ENCODE data around the gene SPEN. TPM values are rescaled to one million over a fixed set of nuclear protein-coding genes. Genes with fewer than 3 reads are reported as not detected.

SPEN gene
- total RNA-seq, 4 donors from 2014 or later, result 34.6 to 49.9 (median 44.7) TPM

GRCh38 chr1:15931884-15932283, 84.4 kb downstream of the SPEN start:
- no peak for DNase-seq (ENCODE audit: extremely low spot score)

GRCh38 chr1:15932612-15933011, 85.1 kb downstream of the SPEN start:
- intact Hi-C loops (cut with DNase I), result no loop called here
- Histone ChIP-seq H3K4me1 (peaks cover 0 to 21% (median 14%) of the 10 kb centered on the region in 4 donors), H3K4me3 (no peak overlapping the region), H3K36me3 (peaks cover 74 to 100% (median 98%) of the 10 kb centered on the region in 4 donors), H3K27ac (replicated peaks in 1 of 4) (no peak overlapping the region), H3K27me3 (no peaks in the 10 kb centered on the region), H3K9me3 (no peaks in the 10 kb centered on the region)
- no peak for TF ChIP-seq POLR2A (IDR thresholded peaks at IDR 0.05; ENCODE audit: low read depth)
- no peak for TF ChIP-seq EP300 (IDR thresholded peaks at IDR 0.05)
- TF ChIP-seq CTCF (IDR thresholded peaks at IDR 0.05), result no peak
- TF ChIP-seq POLR2AphosphoS5 (IDR thresholded peaks at IDR 0.05), result no peak
- DNase-seq (ENCODE audit: extremely low spot score), result no peak
- 96% methylated on average over 8 of the region's 9 CpGs for WGBS

More at GRCh38 chr1:15931884-15932283, 84.4 kb downstream of the SPEN start:
- Histone ChIP-seq H3K27me3 (no peaks in the 10 kb centered on the region), H3K4me1 (peaks cover 0 to 15% (median 12%) of the 10 kb centered on the region in 4 donors), H3K4me3 (no peak overlapping the region), H3K36me3 (peaks cover 68 to 99% (median 93%) of the 10 kb centered on the region in 4 donors), H3K27ac (replicated peaks in 1 of 4) (no peak overlapping the region), H3K9me3 (no peaks in the 10 kb centered on the region)
- TF ChIP-seq POLR2AphosphoS5 (IDR thresholded peaks at IDR 0.05) (no peak), POLR2A (IDR thresholded peaks at IDR 0.05; ENCODE audit: low read depth) (no peak), EP300 (IDR thresholded peaks at IDR 0.05) (no peak), CTCF (IDR thresholded peaks at IDR 0.05) (no peak)
- 94% methylated on average over 19 of the region's 19 CpGs for WGBS
- intact Hi-C loops (cut with DNase I), result no loop called here

- H3K36me3 ChIP-seq, result peaks cover 69 to 100% (median 99%) of the 10 kb centered on the region in 4 donors
- TF ChIP-seq EP300 (IDR thresholded peaks at IDR 0.05), result no peak
- no peak for TF ChIP-seq POLR2AphosphoS5 (IDR thresholded peaks at IDR 0.05)
- no peak for TF ChIP-seq POLR2A (IDR thresholded peaks at IDR 0.05; ENCODE audit: low read depth)
- no peaks in the 10 kb centered on the region for H3K9me3 ChIP-seq
- H3K27ac ChIP-seq (replicated peaks in 1 of 4), result no peak overlapping the region
- no peak overlapping the region for H3K4me3 ChIP-seq
- 97% methylated on average over 4 of the region's 5 CpGs for WGBS
- peaks cover 0 to 29% (median 15%) of the 10 kb centered on the region in 4 donors for H3K4me1 ChIP-seq
- DNase-seq (ENCODE audit: extremely low spot score), result no peak
- intact Hi-C loops (cut with DNase I), result no loop called here
- H3K27me3 ChIP-seq, result no peaks in the 10 kb centered on the region
Measured at GRCh38 chr1:15933684-15934083, 86.2 kb downstream of the SPEN start.

GRCh38 chr1:15934211-15935055, 86.9 kb downstream of the SPEN start:
- Histone ChIP-seq H3K4me3 (no peak overlapping the region), H3K27ac (replicated peaks in 1 of 4) (no peak overlapping the region), H3K4me1 (peaks cover 0 to 29% (median 15%) of the 10 kb centered on the region in 4 donors), H3K9me3 (no peaks in the 10 kb centered on the region), H3K36me3 (peaks cover 62 to 100% (median 99%) of the 10 kb centered on the region in 4 donors), H3K27me3 (no peaks in the 10 kb centered on the region)
- TF ChIP-seq POLR2AphosphoS5 (IDR thresholded peaks at IDR 0.05) (no peak), CTCF (IDR thresholded peaks at IDR 0.05) (no peak), POLR2A (IDR thresholded peaks at IDR 0.05; ENCODE audit: low read depth) (no peak), EP300 (IDR thresholded peaks at IDR 0.05) (no peak)
- intact Hi-C loops (cut with DNase I), result no loop called here
- 85% methylated on average over 22 of the region's 42 CpGs for WGBS
- DNase-seq (ENCODE audit: extremely low spot score), result no peak

Measured in esophagus muscularis mucosa (tissue), 4 donors.